Measurements from ENCODE around the gene ANKRD11. TPM values are rescaled to one million over a fixed set of nuclear protein-coding genes. Genes with fewer than 3 reads are reported as not detected.

The ANKRD11 gene
- total and polyA plus RNA-seq, 2 donors (not counting 1 experiment from before 2014, with no cell fraction given): 41.5 to 71.2 TPM

GRCh38 chr16:89366561-89367537 is 123.5 kb downstream of the ANKRD11 start:
- no peak for DNase-seq (ENCODE audit: low read depth in 2 of 2)
- peaks cover 92% of the 10 kb centered on the region for H3K79me2 ChIP-seq (ENCODE audit: control insufficient read depth, insufficient read depth, low read length)
- no peak overlapping the region for H3K9ac ChIP-seq (ENCODE audit: insufficient read depth, low read length)
- H3K4me2 ChIP-seq (ENCODE audit: extremely low read depth, insufficient read depth, low read length): no peak overlapping the region
- no peak overlapping the region for H2AFZ ChIP-seq (ENCODE audit: low read length)
- H3K4me1 ChIP-seq (ENCODE audit: control insufficient read depth, extremely low read depth, insufficient read depth, low read length): peaks cover 14% of the 10 kb centered on the region
- H3K4me3 ChIP-seq (replicated peaks in 1 of 4; ENCODE audit: control extremely low read depth in 1 of 4, insufficient read depth in 1 of 4, low read depth in 3 of 4, low read length in 4 of 4): no peak overlapping the region
- H3K36me3 ChIP-seq (ENCODE audit: control insufficient read depth, insufficient read depth, low read length): peaks cover 2% of the 10 kb centered on the region
- H3K27me3 ChIP-seq (ENCODE audit: control insufficient read depth, insufficient read depth, low read length): no peaks in the 10 kb centered on the region
- no peaks in the 10 kb centered on the region for H3K9me3 ChIP-seq (ENCODE audit: control insufficient read depth, insufficient read depth, low read depth, low read length)
- H3K27ac ChIP-seq (ENCODE audit: insufficient read depth, low read length): no peak overlapping the region
- no peak for TF ChIP-seq EZH2 (IDR thresholded peaks at IDR 0.05; ENCODE audit: low read length, missing control alignments)
- no peak for TF ChIP-seq CTCF (conservative IDR thresholded peaks at IDR 0.05 in 1 of 2, IDR thresholded peaks at IDR 0.05 in 1 of 2; ENCODE audit: low read depth in 1 of 2, low read length in 2 of 2)
- peaks cover 4% of the 10 kb centered on the region for H4K20me1 ChIP-seq (ENCODE audit: control insufficient read depth, extremely low read depth, insufficient read depth, low read length)

- peaks cover 16% of the 10 kb centered on the region for H3K4me1 ChIP-seq (ENCODE audit: control insufficient read depth, extremely low read depth, insufficient read depth, low read length)
- H3K36me3 ChIP-seq (ENCODE audit: control insufficient read depth, insufficient read depth, low read length): peaks cover 3% of the 10 kb centered on the region
- no peak overlapping the region for H3K4me3 ChIP-seq (replicated peaks in 1 of 4; ENCODE audit: control extremely low read depth in 1 of 4, insufficient read depth in 1 of 4, low read depth in 3 of 4, low read length in 4 of 4)
- no peaks in the 10 kb centered on the region for H3K9me3 ChIP-seq (ENCODE audit: control insufficient read depth, insufficient read depth, low read depth, low read length)
- DNase-seq (ENCODE audit: low read depth in 2 of 2): no peak
- H2AFZ ChIP-seq (ENCODE audit: low read length): no peak overlapping the region
- H3K27me3 ChIP-seq (ENCODE audit: control insufficient read depth, insufficient read depth, low read length): no peaks in the 10 kb centered on the region
- peak overlapping the region; percentile 64 for H3K27ac ChIP-seq (ENCODE audit: insufficient read depth, low read length)
- TF ChIP-seq EZH2 (IDR thresholded peaks at IDR 0.05; ENCODE audit: low read length, missing control alignments) (no peak), CTCF (conservative IDR thresholded peaks at IDR 0.05 in 1 of 2, IDR thresholded peaks at IDR 0.05 in 1 of 2; ENCODE audit: low read depth in 1 of 2, low read length in 2 of 2) (no peak)
- H3K79me2 ChIP-seq (ENCODE audit: control insufficient read depth, insufficient read depth, low read length): peaks cover 92% of the 10 kb centered on the region
- H3K9ac ChIP-seq (ENCODE audit: insufficient read depth, low read length): no peak overlapping the region
- peaks cover 4% of the 10 kb centered on the region for H4K20me1 ChIP-seq (ENCODE audit: control insufficient read depth, extremely low read depth, insufficient read depth, low read length)
- H3K4me2 ChIP-seq (ENCODE audit: extremely low read depth, insufficient read depth, low read length): no peak overlapping the region
Observed at GRCh38 chr16:89365996-89366395, 124.4 kb downstream of the ANKRD11 start.

- H3K9ac ChIP-seq (ENCODE audit: insufficient read depth, low read length): no peak overlapping the region
- TF ChIP-seq EZH2 (IDR thresholded peaks at IDR 0.05; ENCODE audit: low read length, missing control alignments): no peak
- no peak for TF ChIP-seq CTCF (conservative IDR thresholded peaks at IDR 0.05 in 1 of 2, IDR thresholded peaks at IDR 0.05 in 1 of 2; ENCODE audit: low read depth in 1 of 2, low read length in 2 of 2)
- no peaks in the 10 kb centered on the region for H3K9me3 ChIP-seq (ENCODE audit: control insufficient read depth, insufficient read depth, low read depth, low read length)
- H2AFZ ChIP-seq (ENCODE audit: low read length): no peak overlapping the region
- H3K4me3 ChIP-seq (replicated peaks in 1 of 4; ENCODE audit: control extremely low read depth in 1 of 4, insufficient read depth in 1 of 4, low read depth in 3 of 4, low read length in 4 of 4): no peak overlapping the region
- peaks cover 5% of the 10 kb centered on the region for H3K36me3 ChIP-seq (ENCODE audit: control insufficient read depth, insufficient read depth, low read length)
- H3K4me2 ChIP-seq (ENCODE audit: extremely low read depth, insufficient read depth, low read length): no peak overlapping the region
- peak overlapping the region; percentile 64 for H3K27ac ChIP-seq (ENCODE audit: insufficient read depth, low read length)
- H3K79me2 ChIP-seq (ENCODE audit: control insufficient read depth, insufficient read depth, low read length): peaks cover 92% of the 10 kb centered on the region
- H4K20me1 ChIP-seq (ENCODE audit: control insufficient read depth, extremely low read depth, insufficient read depth, low read length): peaks cover 4% of the 10 kb centered on the region
- H3K4me1 ChIP-seq (ENCODE audit: control insufficient read depth, extremely low read depth, insufficient read depth, low read length): peaks cover 15% of the 10 kb centered on the region
- peak in 1 of 2 donors; percentile 86 for DNase-seq (ENCODE audit: low read depth in 2 of 2)
- no peaks in the 10 kb centered on the region for H3K27me3 ChIP-seq (ENCODE audit: control insufficient read depth, insufficient read depth, low read length)
Observed at GRCh38 chr16:89365044-89365467, 125.3 kb downstream of the ANKRD11 start.
